ENCODE data around the gene GPR143. TPM values are rescaled to one million over a fixed set of nuclear protein-coding genes. Genes with fewer than 3 reads are reported as not detected.

Gene GPR143
- total RNA-seq, 1 experiment from 2014 or later, result not detected

GRCh38 chrX:9704876-9705465, 60.7 kb downstream of the GPR143 start:
- DNase-seq (ENCODE audit: low read depth, low spot score) (no peak), ATAC-seq (no peak)
- H3K4me1 ChIP-seq (ENCODE audit: control insufficient read depth, insufficient read depth, low read length), result no peaks in the 10 kb centered on the region
- H3K9me3 ChIP-seq (ENCODE audit: control insufficient read depth, insufficient read depth, low read depth, low read length), result no peaks in the 10 kb centered on the region
- ChIA-PET POLR2A (no interaction called here), CTCF (no interaction called here)
- intact Hi-C loops (cut with micrococcal nuclease; ENCODE audit: unreplicated experiment) (no loop called here), in situ Hi-C loops (cut with HindIII; ENCODE audit: low pct_unique_long_range_greater_than_20kb, low sequenced_read_pairs) (no loop called here)
- H3K36me3 ChIP-seq (ENCODE audit: control insufficient read depth, insufficient read depth, low read length), result no peaks in the 10 kb centered on the region
- no peak for TF ChIP-seq CTCF (IDR thresholded peaks at IDR 0.05)
- no peak for TF ChIP-seq SIN3A (IDR thresholded peaks at IDR 0.05; ENCODE audit: borderline replicate concordance, insufficient read depth, low read depth, low read length)
- TF ChIP-seq TCF7L2 (IDR thresholded peaks at IDR 0.05; ENCODE audit: low read depth, low read length), result no peak
- TF ChIP-seq POLR2AphosphoS5 (IDR thresholded peaks at IDR 0.05; ENCODE audit: low read depth, low read length), result no peak
- no peak for TF ChIP-seq REST (IDR thresholded peaks at IDR 0.05; ENCODE audit: insufficient read depth in 1 of 2, low read depth in 2 of 2, low read length in 1 of 2)
- no peak overlapping the region for H3K27ac ChIP-seq (ENCODE audit: low read length)
- H3K4me3 ChIP-seq (ENCODE audit: low read depth in 2 of 2, low read length in 2 of 2), result no peak overlapping the region
- no TSS peak for BruUV-seq (replicated peaks)
- H3K27me3 ChIP-seq (ENCODE audit: control insufficient read depth, insufficient read depth, low read length), result no peaks in the 10 kb centered on the region

GRCh38 chrX:9703406-9703805, 62.2 kb downstream of the GPR143 start:
- DNase-seq (ENCODE audit: low read depth, low spot score), result no peak
- intact Hi-C loops (cut with micrococcal nuclease; ENCODE audit: unreplicated experiment) (no loop called here), in situ Hi-C loops (cut with HindIII; ENCODE audit: low pct_unique_long_range_greater_than_20kb, low sequenced_read_pairs) (no loop called here)
- Histone ChIP-seq H3K4me1 (ENCODE audit: control insufficient read depth, insufficient read depth, low read length) (no peaks in the 10 kb centered on the region), H3K36me3 (ENCODE audit: control insufficient read depth, insufficient read depth, low read length) (no peaks in the 10 kb centered on the region), H3K27me3 (ENCODE audit: control insufficient read depth, insufficient read depth, low read length) (no peaks in the 10 kb centered on the region), H3K9me3 (ENCODE audit: control insufficient read depth, insufficient read depth, low read depth, low read length) (no peaks in the 10 kb centered on the region), H3K4me3 (ENCODE audit: low read depth in 2 of 2, low read length in 2 of 2) (no peak overlapping the region), H3K27ac (ENCODE audit: low read length) (no peak overlapping the region)
- ChIA-PET POLR2A (no interaction called here), CTCF (no interaction called here)
- BruUV-seq (replicated peaks), result no TSS peak
- TF ChIP-seq CTCF (IDR thresholded peaks at IDR 0.05), result no peak
- TF ChIP-seq TCF7L2 (IDR thresholded peaks at IDR 0.05; ENCODE audit: low read depth, low read length), result no peak
- no peak for TF ChIP-seq POLR2AphosphoS5 (IDR thresholded peaks at IDR 0.05; ENCODE audit: low read depth, low read length)
- no peak for TF ChIP-seq REST (IDR thresholded peaks at IDR 0.05; ENCODE audit: insufficient read depth in 1 of 2, low read depth in 2 of 2, low read length in 1 of 2)
- no peak for TF ChIP-seq SIN3A (IDR thresholded peaks at IDR 0.05; ENCODE audit: borderline replicate concordance, insufficient read depth, low read depth, low read length)
- ATAC-seq, result no peak
